Measurements from ENCODE around the gene GRB10.

Gene GRB10

GRCh38 chr7:50803359-50804337 is 21.0 kb upstream of the GRB10 start:
- no peak for DNase-seq (ENCODE audit: low spot score)

DNA sequence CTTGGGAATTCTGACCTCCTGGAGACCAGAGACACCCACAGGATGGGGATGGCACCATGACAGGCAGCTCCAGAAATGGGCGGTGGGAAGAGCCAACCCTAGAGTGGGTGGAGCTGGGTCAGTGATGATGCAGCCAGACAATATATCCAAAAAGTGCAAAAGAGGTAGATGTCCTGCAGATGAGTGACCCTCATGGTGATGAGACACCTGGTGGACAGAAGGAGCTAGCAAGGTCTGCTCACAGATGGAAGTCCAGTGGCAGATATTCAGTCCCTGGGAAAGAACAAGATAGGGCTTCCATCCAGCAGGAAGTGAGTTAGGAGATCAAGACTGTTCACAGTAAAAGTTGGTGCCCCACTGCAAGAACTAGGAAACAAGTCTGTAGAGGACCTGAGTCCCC is 19.2 kb upstream of the GRB10 start:
- no peak for DNase-seq (ENCODE audit: low spot score)

- no peak for DNase-seq (ENCODE audit: low spot score)
Observed at GRCh38 chr7:50799873-50800272, 17.2 kb upstream of the GRB10 start.

GRCh38 chr7:50798126-50798525 is 15.4 kb upstream of the GRB10 start:
- DNase-seq (ENCODE audit: low spot score): no peak

GRCh38 chr7:50795831-50796230 is 13.1 kb upstream of the GRB10 start:
- no peak for DNase-seq (ENCODE audit: low spot score)

DNA sequence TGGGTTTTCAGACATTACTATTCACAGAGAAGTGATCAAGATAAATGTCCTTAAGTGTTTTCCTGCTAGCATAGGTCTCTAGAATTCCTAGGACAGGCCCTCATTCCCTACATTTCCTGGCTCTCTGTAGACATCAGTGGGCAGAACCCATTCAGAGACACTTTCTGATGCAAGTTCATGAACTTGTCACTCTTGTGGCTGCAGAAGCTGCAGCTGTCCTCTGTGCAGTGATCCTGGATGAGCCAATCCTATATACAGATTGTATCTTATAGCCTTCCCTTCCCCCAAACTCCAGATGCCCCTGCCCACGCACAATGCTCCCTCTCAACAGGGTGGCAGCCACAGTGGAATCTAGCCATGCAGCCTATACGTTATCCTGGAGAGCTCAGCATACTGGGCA is 12.6 kb upstream of the GRB10 start:
- DNase-seq (ENCODE audit: low spot score): no peak

DNA sequence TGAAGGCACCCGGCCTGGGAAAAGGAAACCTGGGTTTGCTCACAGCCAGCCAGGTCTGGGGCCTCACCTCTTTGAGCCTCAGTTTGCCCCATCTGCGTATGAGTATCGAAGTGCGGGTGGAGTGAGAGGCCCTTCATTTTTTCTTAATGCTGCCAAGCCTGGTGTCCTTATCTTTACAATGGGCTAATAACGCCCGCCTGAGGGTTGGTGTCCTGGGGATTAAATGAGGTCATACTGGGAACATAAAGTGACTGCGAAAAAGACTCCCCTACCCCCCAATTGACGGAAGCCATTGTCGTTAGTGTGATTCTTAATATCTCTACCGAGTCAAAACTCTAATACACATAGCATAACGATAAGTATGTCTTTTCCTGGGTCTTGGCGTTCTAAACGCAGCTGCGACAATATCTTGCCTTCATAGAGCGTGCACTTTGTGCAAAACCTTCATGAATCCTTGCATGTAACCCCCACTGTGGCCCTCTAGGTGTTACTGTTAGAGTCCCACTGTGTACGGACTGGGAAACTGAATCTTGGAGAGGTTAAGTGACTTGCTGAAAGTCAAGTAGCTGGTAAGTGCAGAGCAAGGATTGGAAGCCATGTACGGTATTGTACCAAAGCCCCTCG is 11.4 kb upstream of the GRB10 start:
- no peak for DNase-seq (ENCODE audit: low spot score)

DNA sequence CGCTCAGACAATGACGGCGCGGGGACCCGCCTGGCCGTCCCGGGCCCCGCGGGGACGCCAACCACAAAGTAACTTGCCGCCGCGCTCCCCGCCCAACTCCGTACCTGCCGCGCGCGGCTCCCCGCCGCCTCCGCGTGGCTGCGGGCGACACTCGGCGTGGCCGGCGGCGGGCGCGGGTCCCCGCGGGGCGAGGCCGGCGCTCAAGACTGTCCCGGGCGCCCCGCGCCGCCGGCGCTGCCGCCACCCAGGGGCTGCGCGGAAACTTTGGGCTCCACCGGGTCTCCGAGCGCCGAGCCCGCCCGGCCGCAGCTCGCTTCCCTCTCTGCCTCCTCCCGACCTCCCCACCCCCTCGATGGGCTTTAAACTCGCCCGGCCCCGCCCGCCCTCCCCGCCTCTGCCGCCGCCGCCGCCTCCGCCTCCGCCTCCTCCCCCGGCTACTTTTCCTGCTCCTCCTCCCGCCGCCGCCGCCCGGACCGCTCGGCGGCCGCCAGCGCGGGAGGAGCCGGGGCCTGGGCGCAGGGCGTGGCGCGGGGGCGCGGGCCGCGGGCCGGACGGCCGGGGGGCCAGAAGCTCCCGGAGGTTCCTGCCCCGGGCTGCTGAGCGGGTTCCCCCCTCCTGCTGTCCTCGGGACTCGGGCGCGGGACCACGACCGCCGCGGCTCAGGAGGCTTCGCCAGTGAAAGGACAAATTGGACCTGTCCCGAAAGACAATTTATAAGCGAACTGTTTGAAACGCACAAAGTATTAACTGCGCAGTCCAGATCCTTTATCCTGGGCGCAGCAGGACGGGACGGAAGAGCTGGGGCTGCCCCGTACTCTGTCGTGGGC is 10.6 kb upstream of the GRB10 start:
- DNase-seq (ENCODE audit: low spot score): peak; percentile 91

DNA sequence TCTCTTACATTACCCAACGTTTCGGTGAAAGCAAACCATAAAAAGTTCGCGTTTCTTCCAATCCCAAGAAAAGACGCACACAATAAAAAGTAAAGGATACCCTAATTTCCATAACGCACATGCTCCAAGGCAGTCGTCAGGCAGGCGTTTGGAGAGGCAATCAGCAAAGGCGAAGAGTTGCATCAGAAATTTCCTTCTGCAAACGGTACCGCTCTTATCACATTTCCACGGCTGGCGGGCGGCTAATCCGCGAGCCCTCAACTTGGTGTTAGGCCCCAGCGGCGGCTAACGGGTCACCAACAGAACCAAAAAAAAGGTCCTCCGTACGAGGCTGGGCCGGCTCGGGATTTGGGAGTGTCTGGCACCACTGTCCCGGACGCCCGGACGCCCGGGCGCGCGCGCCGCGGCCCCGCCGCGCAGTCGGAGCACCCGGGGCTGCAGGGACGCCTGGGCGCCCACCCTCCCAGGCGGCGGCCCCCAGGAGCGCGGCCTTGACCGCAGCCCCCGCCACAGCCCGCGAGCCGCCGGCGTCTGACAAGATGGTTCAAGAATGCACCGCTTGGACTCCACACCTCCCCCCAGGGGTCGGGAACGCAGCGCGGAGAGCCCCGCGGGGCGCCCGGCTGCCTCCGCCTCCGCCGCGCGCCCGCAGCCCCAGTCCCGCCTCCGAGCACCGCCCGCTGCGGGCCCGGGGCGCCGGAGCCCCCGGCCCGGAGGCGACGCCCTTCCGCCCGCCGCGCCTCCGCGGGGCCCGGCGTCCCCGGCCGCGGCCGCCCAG is 9.8 kb upstream of the GRB10 start:
- DNase-seq (ENCODE audit: low spot score): peak; percentile 70

- peak; percentile 50 for DNase-seq (ENCODE audit: low spot score)
Observed at GRCh38 chr7:50791938-50792341, 9.2 kb upstream of the GRB10 start.

GRCh38 chr7:50791363-50791937 is 8.8 kb upstream of the GRB10 start:
- DNase-seq (ENCODE audit: low spot score): no peak

DNA sequence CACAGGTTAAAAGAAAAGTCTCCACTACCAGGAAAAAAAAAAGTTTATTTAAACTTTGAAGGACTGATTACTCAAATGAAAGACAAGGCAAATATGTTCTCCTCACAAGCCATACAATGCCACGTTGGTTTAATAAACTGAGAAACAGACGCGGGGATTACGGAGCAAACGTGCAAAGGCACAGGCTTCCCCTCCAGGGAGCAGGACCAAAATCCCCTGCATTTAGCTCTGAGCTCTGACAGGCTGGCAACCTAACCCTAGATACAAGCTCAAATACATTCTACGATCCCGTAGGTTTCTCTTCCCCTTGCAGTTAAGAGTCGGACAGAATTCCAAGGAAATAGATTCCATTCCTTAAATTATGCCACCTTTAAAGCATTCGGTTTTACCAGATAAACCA is 7.7 kb upstream of the GRB10 start:
- no peak for DNase-seq (ENCODE audit: low spot score)

GRCh38 chr7:50788382-50788781 is 5.7 kb upstream of the GRB10 start:
- DNase-seq (ENCODE audit: low spot score): no peak

DNA sequence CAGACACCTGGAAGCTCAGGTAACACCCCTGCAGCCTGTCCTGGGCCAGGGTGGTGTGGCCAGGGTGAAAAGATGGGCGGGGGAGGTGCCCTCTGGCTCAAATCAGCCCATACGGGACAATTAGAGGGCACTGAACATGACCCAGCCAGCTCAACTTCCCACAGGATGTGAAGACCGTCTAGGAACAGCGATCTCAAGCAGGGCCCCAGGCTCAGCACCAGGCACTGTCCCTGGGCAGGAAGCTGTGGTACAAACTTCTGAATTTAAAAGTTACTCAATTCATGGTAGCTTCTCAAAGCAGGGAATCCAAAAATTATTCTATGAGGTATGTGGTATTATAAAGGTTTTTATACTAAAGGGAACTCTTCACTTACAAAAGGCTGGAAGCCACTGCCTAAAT is 5.1 kb upstream of the GRB10 start:
- no peak for DNase-seq (ENCODE audit: low spot score)

DNA sequence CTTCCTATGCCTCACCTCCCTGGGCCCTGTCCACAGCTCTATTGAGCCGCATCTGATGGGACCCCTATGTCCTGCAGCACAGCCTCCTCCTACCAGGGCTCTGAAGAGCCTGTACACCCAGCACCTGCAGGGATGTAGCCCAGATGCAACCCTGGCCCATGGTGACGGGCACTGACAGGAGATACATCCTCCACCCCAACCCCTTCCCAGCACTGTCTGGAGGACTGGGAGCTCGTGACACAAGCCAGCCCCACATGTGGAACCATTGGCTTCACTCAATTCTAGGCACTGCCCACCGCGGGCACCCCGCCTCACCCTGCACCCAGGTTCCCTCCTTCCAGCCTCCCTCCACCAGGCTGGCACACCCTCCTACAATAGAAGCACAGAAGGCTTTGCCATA is 2.6 kb upstream of the GRB10 start:
- no peak for DNase-seq (ENCODE audit: low spot score)

DNA sequence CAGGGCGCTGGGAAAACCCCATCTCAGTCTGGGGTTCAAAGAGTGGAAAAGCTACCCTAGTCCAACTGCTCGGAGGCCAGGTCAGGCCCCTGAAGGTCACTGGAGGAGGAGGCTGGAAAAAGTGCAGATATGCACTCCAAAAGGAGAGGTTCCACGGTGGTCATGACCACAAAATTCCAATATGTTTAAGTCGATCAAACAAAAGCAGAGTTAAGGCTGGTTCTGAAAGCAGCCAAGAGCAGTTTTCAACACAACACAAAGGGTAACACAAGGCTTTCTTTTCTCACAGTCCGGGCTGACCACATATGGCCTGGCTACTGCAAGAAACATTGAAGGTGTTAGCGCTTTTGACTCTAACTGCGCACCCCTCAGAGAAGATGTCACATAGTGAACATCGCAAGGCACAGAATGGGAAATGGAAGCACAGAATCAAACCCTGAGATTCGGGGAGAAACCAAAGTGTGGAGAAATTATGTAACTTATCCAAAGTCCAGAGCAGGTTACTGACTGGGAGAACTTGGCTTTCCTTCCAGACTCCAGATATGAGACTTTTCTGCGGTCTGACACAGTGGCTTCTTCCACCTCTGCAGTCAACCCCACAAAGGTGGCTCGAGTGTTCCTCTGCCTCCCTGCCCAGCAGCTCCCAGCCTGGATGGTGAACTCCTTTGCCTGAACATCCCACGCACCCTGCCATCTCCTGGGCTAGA is 1.3 kb upstream of the GRB10 start:
- DNase-seq (ENCODE audit: low spot score): no peak

GRCh38 chr7:50783303-50783702 is 607 bp upstream of the GRB10 start:
- no peak for DNase-seq (ENCODE audit: low spot score)

GRCh38 chr7:50781381-50782293 is 1.1 kb downstream of the GRB10 start:
- DNase-seq (ENCODE audit: low spot score): no peak

DNA sequence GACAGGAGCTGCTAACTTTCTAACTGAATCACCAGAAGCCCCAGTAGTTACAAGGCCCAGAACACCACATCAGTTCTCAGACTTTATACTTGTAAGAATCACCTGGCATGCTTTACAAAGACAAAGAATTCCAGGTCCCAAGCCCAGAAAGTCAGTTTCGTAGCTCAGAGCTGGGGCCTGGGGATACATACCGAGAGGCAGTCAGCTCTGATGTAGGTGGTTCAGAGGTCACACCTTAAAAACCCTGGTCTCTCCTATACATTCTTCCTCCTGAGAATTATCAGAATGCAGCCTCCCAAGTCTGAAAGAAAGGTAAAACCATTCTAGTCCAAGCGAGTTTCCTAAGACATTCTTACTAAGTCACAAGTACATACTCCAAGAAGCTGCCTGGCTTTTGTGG is 2.3 kb downstream of the GRB10 start:
- no peak for DNase-seq (ENCODE audit: low spot score)

GRCh38 chr7:50779427-50779826 is 3.3 kb downstream of the GRB10 start:
- no peak for DNase-seq (ENCODE audit: low spot score)
